ENCODE measurements around the gene COBL. TPM values are rescaled to one million over a fixed set of nuclear protein-coding genes. Genes with fewer than 3 reads are reported as not detected.

Gene COBL
- total and polyA plus RNA-seq, 2 of the 8 experiments (the other 6 are each of a cell fraction or from before 2014, with no cell fraction given): 13.8 to 40.4 TPM

DNA sequence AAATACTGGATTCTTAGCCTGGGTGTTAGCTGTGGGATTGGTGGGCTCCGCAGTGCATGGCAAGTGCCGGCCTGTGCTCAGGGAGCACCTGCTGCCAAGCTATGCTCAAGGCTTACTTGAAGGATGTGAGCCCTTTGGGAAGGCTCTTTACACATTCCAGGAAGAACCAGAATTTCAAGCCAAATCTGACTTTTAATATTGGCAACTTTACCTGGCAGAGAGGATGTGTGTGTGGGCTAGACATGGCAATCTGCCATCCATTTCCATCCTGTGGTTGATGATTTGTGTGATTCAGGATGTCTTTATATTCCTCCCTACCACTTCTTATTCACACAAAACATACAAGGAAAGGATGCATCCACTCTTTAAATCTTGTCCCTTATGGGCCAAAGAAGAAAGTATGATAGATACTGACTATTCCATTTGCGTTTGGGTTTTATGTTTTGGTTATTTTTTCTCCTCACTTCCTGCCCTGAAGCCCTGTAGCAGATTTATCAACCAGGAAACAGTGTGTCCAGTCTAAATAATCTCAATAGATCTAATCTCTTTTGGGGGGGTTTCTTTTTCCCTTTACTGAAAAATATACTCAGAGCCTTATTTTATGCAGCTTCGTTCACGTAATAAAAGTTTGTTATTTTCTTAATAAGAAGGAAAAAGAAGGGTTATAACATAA, 247.1 kb downstream of the COBL start (continued):
- TF ChIP-seq RNF2 (IDR thresholded peaks at IDR 0.05; ENCODE audit: borderline replicate concordance, low read depth, low read length, missing control alignments, poor library complexity, severe bottlenecking): no peak
- TF ChIP-seq YY1 (IDR thresholded peaks at IDR 0.05; ENCODE audit: low read depth, low read length): no peak
- TF ChIP-seq CEBPB (IDR thresholded peaks at IDR 0.05; ENCODE audit: low read depth, low read length): no peak
- TF ChIP-seq CHD1 (IDR thresholded peaks at IDR 0.05; ENCODE audit: low read depth, low read length): no peak
